ENCODE data around the gene ZNF593.

Gene ZNF593

DNA sequence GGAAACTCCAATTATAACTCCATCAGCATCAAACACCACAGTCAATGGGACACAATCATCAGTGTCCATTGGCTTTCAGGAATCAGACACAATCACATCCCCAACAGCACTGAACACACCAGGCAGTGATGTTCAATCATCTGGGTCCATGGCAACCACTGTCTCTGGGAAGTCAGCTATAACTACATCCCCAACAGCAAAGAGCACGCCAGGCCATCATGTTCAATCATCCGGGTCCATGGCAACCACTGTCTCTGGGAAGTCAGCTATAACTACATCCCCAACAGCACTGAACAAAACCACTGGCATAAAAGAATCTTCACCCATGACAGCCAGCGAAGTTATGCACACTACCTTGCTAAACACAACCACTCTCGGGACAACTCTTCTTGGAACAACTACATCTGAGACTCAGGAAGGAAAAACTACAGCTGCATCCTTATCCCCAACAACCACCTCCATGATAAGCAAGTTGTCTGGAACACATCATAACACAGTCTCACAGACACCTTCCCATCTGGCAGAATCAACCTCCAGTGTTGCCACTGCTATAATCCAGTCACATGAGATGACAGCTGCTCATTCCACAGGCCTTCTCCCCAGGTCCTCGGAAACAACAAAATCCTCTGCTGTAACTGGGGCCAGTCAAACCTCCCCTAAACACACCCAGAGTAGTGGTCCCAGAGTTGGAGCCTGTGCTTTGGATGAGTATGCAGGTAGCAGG lies 40.6 kb downstream of the ZNF593 start:
- no peak for DNase-seq (ENCODE audit: low read depth in 2 of 2)

DNA sequence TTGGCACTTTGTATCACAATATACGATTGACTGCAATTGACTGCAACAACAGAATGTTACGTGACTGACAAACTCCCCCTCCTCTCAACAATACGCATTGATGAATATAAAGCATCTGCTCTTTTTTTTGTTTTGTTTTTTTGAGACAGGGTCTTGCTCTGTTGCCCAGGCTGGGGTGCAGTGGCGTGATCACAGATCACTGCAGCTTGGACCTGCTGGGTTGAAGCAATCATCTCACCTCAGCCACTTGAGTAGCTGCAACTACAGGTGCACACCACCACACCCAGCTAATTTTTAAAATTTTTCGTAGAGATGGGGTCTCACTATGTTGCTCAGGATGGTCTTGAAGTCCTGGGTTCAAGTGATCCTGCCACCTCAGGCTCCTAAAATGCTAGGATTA lies 43.0 kb downstream of the ZNF593 start:
- DNase-seq (ENCODE audit: low read depth in 2 of 2): no peak

DNA sequence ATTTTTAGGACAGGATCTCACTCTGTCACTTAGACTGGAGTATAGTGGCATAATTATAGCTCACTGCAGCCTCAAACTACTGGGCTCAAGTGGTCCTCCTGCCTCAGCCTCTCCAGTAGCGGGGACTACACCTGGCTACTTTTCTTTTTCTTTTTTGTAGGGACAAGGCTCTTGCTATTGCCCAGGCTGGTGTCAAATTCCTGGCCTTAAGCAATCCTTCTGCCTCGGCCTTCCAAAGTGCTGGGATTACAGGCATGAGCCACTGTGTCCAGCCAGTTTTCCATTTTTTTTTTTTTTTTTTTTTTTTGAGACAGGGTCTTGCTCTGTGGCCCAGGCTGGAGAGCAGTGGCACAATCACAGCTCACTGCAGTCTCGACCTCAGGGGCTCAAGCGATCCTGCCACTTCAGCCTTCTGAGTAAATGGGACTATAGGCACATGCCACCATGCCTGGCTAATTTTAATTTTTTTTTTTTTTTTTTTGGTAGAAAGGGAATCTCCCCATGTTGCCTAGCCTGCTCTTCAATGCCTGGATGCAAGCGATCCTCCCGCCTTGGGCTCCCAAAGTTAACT lies 43.7 kb downstream of the ZNF593 start:
- no peak for DNase-seq (ENCODE audit: low read depth in 2 of 2)

DNA sequence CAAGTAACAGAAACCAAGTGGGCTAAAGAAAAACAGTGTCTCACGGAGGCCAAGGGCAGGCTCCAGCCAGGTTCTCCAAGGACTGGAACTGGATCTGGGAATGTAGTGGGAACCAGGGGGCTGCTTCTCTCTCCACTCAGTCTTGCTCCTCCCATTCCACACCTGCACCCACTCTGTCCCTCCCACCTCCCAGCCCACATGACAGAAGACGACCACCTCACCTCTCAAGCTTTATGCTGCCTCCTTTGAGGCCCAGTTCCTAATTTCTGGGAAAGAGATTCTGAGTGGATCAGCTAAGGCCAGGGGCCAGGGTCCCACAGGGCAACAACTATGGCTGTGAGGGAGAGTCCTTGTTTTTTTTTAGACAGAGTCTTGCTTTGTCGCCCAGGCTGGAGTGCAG lies 45.5 kb downstream of the ZNF593 start:
- no peak for DNase-seq (ENCODE audit: low read depth in 2 of 2)

DNA sequence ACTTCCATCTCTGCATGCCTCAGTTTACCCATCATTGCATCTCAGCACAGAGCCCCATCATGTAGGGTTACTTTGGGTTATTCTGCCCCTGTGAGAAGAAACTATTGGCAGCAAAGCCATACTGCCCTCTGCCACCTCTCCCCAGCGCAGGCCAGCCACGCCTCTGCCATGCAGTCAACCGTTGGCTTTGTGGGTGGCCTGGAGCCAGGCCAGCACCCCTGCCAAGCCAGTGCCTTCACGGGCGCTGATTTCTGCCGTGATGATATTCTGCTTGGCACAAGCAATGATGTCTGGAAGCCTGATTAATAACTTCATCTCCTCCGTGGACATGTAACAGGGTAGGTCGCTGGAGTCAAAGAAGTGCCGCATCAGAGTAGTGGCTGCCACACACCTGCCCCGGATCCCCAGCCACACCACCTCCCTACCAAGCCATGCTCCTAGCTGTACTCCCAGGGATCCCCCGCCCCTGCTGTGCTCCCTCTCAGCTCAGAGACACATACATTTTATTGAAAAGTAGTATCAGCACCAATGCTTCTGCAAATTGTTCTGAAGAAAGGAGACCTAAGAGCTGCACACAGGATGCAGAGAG lies 49.3 kb downstream of the ZNF593 start:
- DNase-seq (ENCODE audit: low read depth in 2 of 2): no peak
